Effector memory CD8-positive, alpha-beta T cell (primary cell): ENCODE data around the gene MELTF.

Source experiments
- ATAC-seq: fragments of 150-1000 bp; cut with Tn5 transposase; replicated peaks from 2 replicates; pipeline ENCODE4 v1.10.0; 2021; ENCODE audit warnings: mild to moderate bottlenecking, moderate library complexity
- DNase-seq, 3 experiments: peaks; one replicate each; pipeline ENCODE4 v3.0.0; 2021
- H3K27ac Mint-ChIP-seq, 2 donors: one replicate each; pipeline ENCODE4 v1.8.0; 2022; ENCODE audit warnings: mild to moderate bottlenecking in 2 of 2, mixed read lengths in 2 of 2, moderate library complexity in 2 of 2
- H3K27me3 Mint-ChIP-seq, 2 donors: one replicate each; pipeline ENCODE4 v1.8.0; 2022; ENCODE audit warnings: mixed read lengths in 2 of 2
- H3K36me3 Mint-ChIP-seq: one replicate; pipeline ENCODE4 v1.8.0; 2022; ENCODE audit warnings: mild to moderate bottlenecking, moderate library complexity, mixed read lengths; ENCODE audit not compliant: insufficient read depth
- H3K4me1 Mint-ChIP-seq, 2 donors: one replicate each; pipeline ENCODE4 v1.8.0; 2022; ENCODE audit warnings: low read depth in 2 of 2, mixed read lengths in 2 of 2
- H3K4me3 Mint-ChIP-seq, 2 donors: one replicate each; pipeline ENCODE4 v1.8.0; 2022; ENCODE audit warnings: mild to moderate bottlenecking in 2 of 2, mixed read lengths in 2 of 2, moderate library complexity in 2 of 2
- H3K9me3 Mint-ChIP-seq, 2 donors: one replicate each; pipeline ENCODE4 v1.8.0; 2022; ENCODE audit warnings: mixed read lengths in 2 of 2

The MELTF gene

GRCh38 chr3:197023241-197023997 lies 6.2 kb downstream of the MELTF start:
- ATAC-seq (peak; percentile 63), DNase-seq (no peak)
- Mint-ChIP-seq H3K9me3 (no peaks in the 10 kb centered on the region), H3K4me3 (peak overlapping the region in 1 of 2 donors; percentile 74), H3K4me1 (peaks cover 0 to 10% of the 10 kb centered on the region in 2 donors), H3K36me3 (peaks cover 3% of the 10 kb centered on the region), H3K27ac (peak overlapping the region in 1 of 2 donors; percentile 62), H3K27me3 (peaks cover 0 to 18% of the 10 kb centered on the region in 2 donors)

GRCh38 chr3:197022405-197023231 lies 7.0 kb downstream of the MELTF start:
- ATAC-seq: no peak
- DNase-seq: no peak
- H3K4me3 Mint-ChIP-seq: peak overlapping the region in 1 of 2 donors; percentile 74
- H3K27ac Mint-ChIP-seq: peak overlapping the region in 1 of 2 donors; percentile 62
- H3K36me3 Mint-ChIP-seq: peaks cover 3% of the 10 kb centered on the region
- H3K9me3 Mint-ChIP-seq: no peaks in the 10 kb centered on the region
- H3K4me1 Mint-ChIP-seq: peaks cover 0 to 8% of the 10 kb centered on the region in 2 donors
- H3K27me3 Mint-ChIP-seq: peaks cover 0 to 18% of the 10 kb centered on the region in 2 donors

- peaks cover 0 to 18% of the 10 kb centered on the region in 2 donors for H3K27me3 Mint-ChIP-seq
- peaks cover 3% of the 10 kb centered on the region for H3K36me3 Mint-ChIP-seq
- DNase-seq (no peak), ATAC-seq (no peak)
- no peak overlapping the region for H3K4me3 Mint-ChIP-seq
- H3K4me1 Mint-ChIP-seq: peaks cover 0 to 8% of the 10 kb centered on the region in 2 donors
- no peak overlapping the region for H3K27ac Mint-ChIP-seq
- no peaks in the 10 kb centered on the region for H3K9me3 Mint-ChIP-seq
Measured at GRCh38 chr3:197021729-197022404, 7.8 kb downstream of the MELTF start.

- Mint-ChIP-seq H3K9me3 (no peaks in the 10 kb centered on the region), H3K27me3 (peaks cover 0 to 18% of the 10 kb centered on the region in 2 donors), H3K36me3 (peaks cover 3% of the 10 kb centered on the region), H3K4me3 (no peak overlapping the region), H3K27ac (no peak overlapping the region), H3K4me1 (peaks cover 0 to 8% of the 10 kb centered on the region in 2 donors)
- DNase-seq (no peak), ATAC-seq (no peak)
Measured at GRCh38 chr3:197021231-197021630, 8.4 kb downstream of the MELTF start.

- Mint-ChIP-seq H3K27ac (no peak overlapping the region), H3K4me3 (no peak overlapping the region), H3K27me3 (peaks cover 0 to 13% of the 10 kb centered on the region in 2 donors), H3K9me3 (no peaks in the 10 kb centered on the region), H3K4me1 (peaks cover 0 to 8% of the 10 kb centered on the region in 2 donors), H3K36me3 (peaks cover under 1% of the 10 kb centered on the region)
- ATAC-seq (no peak), DNase-seq (no peak)
Measured at GRCh38 chr3:197019535-197019934, 10.1 kb downstream of the MELTF start.

- H3K9me3 Mint-ChIP-seq: no peaks in the 10 kb centered on the region
- no peaks in the 10 kb centered on the region for H3K36me3 Mint-ChIP-seq
- no peak for DNase-seq
- H3K27ac Mint-ChIP-seq: no peak overlapping the region
- peaks cover 0 to 8% of the 10 kb centered on the region in 2 donors for H3K4me1 Mint-ChIP-seq
- ATAC-seq: no peak
- H3K4me3 Mint-ChIP-seq: no peak overlapping the region
- H3K27me3 Mint-ChIP-seq: peaks cover 0 to 10% of the 10 kb centered on the region in 2 donors
Measured at GRCh38 chr3:197019021-197019420, 10.6 kb downstream of the MELTF start.

- no peaks in the 10 kb centered on the region for H3K36me3 Mint-ChIP-seq
- no peaks in the 10 kb centered on the region for H3K4me1 Mint-ChIP-seq
- H3K27me3 Mint-ChIP-seq: no peaks in the 10 kb centered on the region
- no peak for DNase-seq
- no peak overlapping the region for H3K27ac Mint-ChIP-seq
- no peak for ATAC-seq
- no peaks in the 10 kb centered on the region for H3K9me3 Mint-ChIP-seq
- H3K4me3 Mint-ChIP-seq: no peak overlapping the region
Measured at GRCh38 chr3:197017003-197017402, 12.6 kb downstream of the MELTF start.

- no peak for DNase-seq
- no peak overlapping the region for H3K27ac Mint-ChIP-seq
- no peaks in the 10 kb centered on the region for H3K4me1 Mint-ChIP-seq
- no peak overlapping the region for H3K4me3 Mint-ChIP-seq
- no peaks in the 10 kb centered on the region for H3K27me3 Mint-ChIP-seq
- H3K9me3 Mint-ChIP-seq: no peaks in the 10 kb centered on the region
- ATAC-seq: no peak
- H3K36me3 Mint-ChIP-seq: no peaks in the 10 kb centered on the region
Measured at GRCh38 chr3:197015790-197016736, 13.6 kb downstream of the MELTF start.

- ATAC-seq (no peak), DNase-seq (no peak)
- H3K4me1 Mint-ChIP-seq: no peaks in the 10 kb centered on the region
- H3K27ac Mint-ChIP-seq: no peak overlapping the region
- H3K4me3 Mint-ChIP-seq: no peak overlapping the region
- no peaks in the 10 kb centered on the region for H3K9me3 Mint-ChIP-seq
- H3K36me3 Mint-ChIP-seq: no peaks in the 10 kb centered on the region
- H3K27me3 Mint-ChIP-seq: no peaks in the 10 kb centered on the region
Measured at GRCh38 chr3:197014942-197015575, 14.6 kb downstream of the MELTF start.

GRCh38 chr3:197014024-197014423 lies 15.6 kb downstream of the MELTF start:
- Mint-ChIP-seq H3K4me3 (no peak overlapping the region), H3K36me3 (no peaks in the 10 kb centered on the region), H3K9me3 (no peaks in the 10 kb centered on the region), H3K27ac (no peak overlapping the region), H3K4me1 (no peaks in the 10 kb centered on the region), H3K27me3 (no peaks in the 10 kb centered on the region)
- ATAC-seq (no peak), DNase-seq (no peak)

GRCh38 chr3:197012540-197012883 lies 17.1 kb downstream of the MELTF start:
- H3K27ac Mint-ChIP-seq: no peak overlapping the region
- no peaks in the 10 kb centered on the region for H3K27me3 Mint-ChIP-seq
- no peak for DNase-seq
- no peak for ATAC-seq
- H3K9me3 Mint-ChIP-seq: no peaks in the 10 kb centered on the region
- H3K4me1 Mint-ChIP-seq: no peaks in the 10 kb centered on the region
- no peak overlapping the region for H3K4me3 Mint-ChIP-seq
- H3K36me3 Mint-ChIP-seq: no peaks in the 10 kb centered on the region

GRCh38 chr3:197011780-197012539 lies 17.7 kb downstream of the MELTF start:
- Mint-ChIP-seq H3K4me1 (no peaks in the 10 kb centered on the region), H3K27me3 (no peaks in the 10 kb centered on the region), H3K36me3 (no peaks in the 10 kb centered on the region), H3K4me3 (no peak overlapping the region), H3K9me3 (no peaks in the 10 kb centered on the region), H3K27ac (no peak overlapping the region)
- ATAC-seq (no peak), DNase-seq (no peak)
